IPS-15b (cell line): ENCODE data around the gene UBE4A.

Experiments used
- H3K27me3 ChIP-seq: one replicate; pipeline ENCODE4 v1.6.1; 2013; ENCODE audit warnings: low read length; ENCODE audit not compliant: control insufficient read depth, insufficient read depth
- H3K36me3 ChIP-seq: one replicate; pipeline ENCODE4 v1.6.1; 2013; ENCODE audit warnings: low read length; ENCODE audit not compliant: control insufficient read depth, insufficient read depth
- H3K4me1 ChIP-seq: one replicate; pipeline ENCODE4 v1.6.1; 2013; ENCODE audit warnings: mild to moderate bottlenecking, low read length; ENCODE audit not compliant: control insufficient read depth, insufficient read depth
- H3K4me3 ChIP-seq: one replicate; pipeline ENCODE4 v1.5.1; 2013; ENCODE audit warnings: low read depth, low read length
- H3K9ac ChIP-seq: one replicate; pipeline ENCODE4 v1.6.1; 2013; ENCODE audit warnings: low read depth, mild to moderate bottlenecking, low read length
- H3K9me3 ChIP-seq: one replicate; pipeline ENCODE4 v1.6.1; 2013; ENCODE audit warnings: mild to moderate bottlenecking, low read length; ENCODE audit not compliant: control insufficient read depth, insufficient read depth

Gene UBE4A

DNA sequence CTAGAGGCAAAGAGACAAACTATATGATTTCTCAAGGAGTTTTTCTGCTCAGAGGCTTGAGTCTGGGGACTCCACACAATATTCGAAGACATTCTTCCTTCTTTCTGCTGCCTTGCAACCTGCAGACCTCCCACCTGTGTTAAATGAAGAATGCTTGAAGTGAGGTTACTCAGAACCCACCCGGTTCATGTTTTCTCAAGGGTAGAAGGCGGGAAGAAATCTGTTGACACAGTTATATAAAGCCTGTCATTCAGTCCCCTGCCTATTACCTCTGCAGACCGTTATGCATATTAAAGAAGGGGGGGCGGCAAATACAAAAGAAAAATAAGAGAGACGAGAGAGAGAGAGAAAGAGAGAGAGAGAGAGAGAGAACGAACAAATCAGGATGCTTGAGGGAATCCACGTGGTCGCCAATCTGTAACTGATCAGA, 74.7 kb downstream of the UBE4A start:
- no peaks in the 10 kb centered on the region for H3K9me3 ChIP-seq
- H3K9ac ChIP-seq, result no peak overlapping the region
- H3K4me1 ChIP-seq, result no peaks in the 10 kb centered on the region
- peak overlapping the region; percentile 94 for H3K4me3 ChIP-seq
- no peaks in the 10 kb centered on the region for H3K36me3 ChIP-seq
- peaks cover 4% of the 10 kb centered on the region for H3K27me3 ChIP-seq

- Histone ChIP-seq H3K9me3 (no peaks in the 10 kb centered on the region), H3K36me3 (no peaks in the 10 kb centered on the region), H3K9ac (peak overlapping the region; percentile 19), H3K4me1 (peaks cover 3% of the 10 kb centered on the region), H3K4me3 (peak overlapping the region; percentile 94), H3K27me3 (peaks cover 4% of the 10 kb centered on the region)
These were observed 75.3 kb downstream of the UBE4A start for GRCh38 chr11:118434553-118435289.

GRCh38 chr11:118435290-118435892, 76.0 kb downstream of the UBE4A start:
- peaks cover 4% of the 10 kb centered on the region for H3K27me3 ChIP-seq
- H3K4me3 ChIP-seq, result peak overlapping the region; percentile 94
- peaks cover 9% of the 10 kb centered on the region for H3K4me1 ChIP-seq
- no peaks in the 10 kb centered on the region for H3K36me3 ChIP-seq
- peak overlapping the region; percentile 84 for H3K9ac ChIP-seq
- no peaks in the 10 kb centered on the region for H3K9me3 ChIP-seq

DNA sequence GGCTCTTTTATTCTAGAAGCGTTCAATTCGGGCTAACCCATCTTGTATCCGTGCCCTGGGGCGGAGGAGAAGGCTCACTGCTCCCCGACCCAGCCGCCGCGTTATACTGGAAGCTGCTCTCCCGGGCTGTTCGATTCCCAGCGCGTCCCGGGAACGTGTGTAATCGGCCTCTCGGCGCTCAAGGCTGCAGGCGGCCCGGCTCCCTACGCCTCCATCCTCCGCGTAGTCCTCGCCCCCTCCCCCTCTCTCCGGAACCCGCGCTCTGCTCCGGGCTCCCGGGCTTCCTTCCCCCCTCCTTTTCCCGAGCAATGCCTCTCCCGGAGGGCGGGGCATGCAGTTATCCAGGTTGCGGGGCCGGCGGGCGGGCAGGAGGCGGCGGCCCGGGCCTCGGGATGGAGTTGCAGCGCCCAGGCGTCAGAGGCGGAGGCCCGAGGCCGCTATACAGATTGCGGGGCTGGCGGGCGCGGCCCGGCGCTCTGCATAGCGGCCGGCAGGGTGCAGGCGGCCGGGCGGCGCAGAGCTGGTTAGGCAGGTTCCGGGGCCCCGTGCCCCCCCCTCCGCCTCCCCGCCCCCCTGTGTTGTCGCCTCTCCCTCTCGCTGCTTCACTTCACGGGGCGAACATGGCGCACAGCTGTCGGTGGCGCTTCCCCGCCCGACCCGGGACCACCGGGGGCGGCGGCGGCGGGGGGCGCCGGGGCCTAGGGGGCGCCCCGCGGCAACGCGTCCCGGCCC, 76.7 kb downstream of the UBE4A start, which contains the start of gene KMT2A:
Gene KMT2A, plus strand, starts transcription at position 600 of the 732 bp plus-strand sequence. Its CDS starts 21 bp downstream, at position 621.
- peaks cover 11% of the 10 kb centered on the region for H3K4me1 ChIP-seq
- peaks cover 4% of the 10 kb centered on the region for H3K27me3 ChIP-seq
- no peaks in the 10 kb centered on the region for H3K9me3 ChIP-seq
- peak within 1 kb of the TSS; percentile 84 for H3K9ac ChIP-seq
- peak within 1 kb of the TSS; percentile 94 for H3K4me3 ChIP-seq
- H3K36me3 ChIP-seq, result no peaks in the 10 kb centered on the region

- Histone ChIP-seq H3K4me3 (peak overlapping the region; percentile 89), H3K4me1 (peaks cover 16% of the 10 kb centered on the region), H3K9ac (peak overlapping the region; percentile 57), H3K27me3 (peaks cover 4% of the 10 kb centered on the region), H3K36me3 (no peaks in the 10 kb centered on the region), H3K9me3 (no peaks in the 10 kb centered on the region)
These were observed 77.3 kb downstream of the UBE4A start for GRCh38 chr11:118436639-118437207.

DNA sequence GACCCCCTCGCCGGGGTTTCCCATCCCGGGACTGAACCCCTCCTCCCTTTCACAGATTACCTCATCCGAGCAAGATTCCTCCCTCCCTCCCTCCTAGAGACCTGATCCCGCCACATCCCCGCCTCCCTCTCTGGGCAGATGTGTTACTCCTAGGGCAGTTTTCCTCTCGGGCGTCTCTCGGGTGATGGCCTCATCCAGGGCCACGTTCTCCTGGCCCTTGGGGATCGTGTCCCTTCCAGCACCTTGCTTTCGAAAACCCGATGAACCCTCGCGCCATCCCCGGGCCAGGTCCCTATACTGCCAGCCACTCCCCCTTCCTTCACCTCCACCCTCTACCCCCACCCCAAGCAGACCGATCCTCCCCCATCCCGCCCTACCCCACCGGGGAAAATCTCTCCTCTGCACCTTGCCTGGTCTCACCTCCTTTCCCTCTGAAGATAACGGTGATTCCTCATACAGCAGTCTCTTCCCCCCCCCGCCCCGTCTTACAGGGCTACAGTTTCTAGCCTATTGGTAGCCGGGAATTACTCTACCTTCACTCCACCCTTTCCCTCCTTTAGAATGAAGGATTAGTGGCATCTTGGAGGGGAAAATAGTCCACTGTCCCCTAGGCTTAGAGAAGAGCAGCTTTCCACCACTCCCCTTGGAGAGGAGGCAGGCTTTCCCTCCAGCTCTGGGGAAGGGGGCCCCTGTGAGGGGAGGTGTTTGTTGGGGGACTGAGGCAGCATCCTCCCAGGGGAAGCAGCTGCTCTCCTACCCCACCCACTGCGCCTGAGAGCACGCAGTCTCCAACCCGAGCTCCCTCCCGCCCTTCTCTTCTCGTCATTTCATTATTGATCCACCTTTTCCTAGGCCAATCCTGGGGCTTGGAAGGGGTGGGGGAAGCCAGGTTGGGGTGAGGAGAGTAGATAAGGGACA, 78.1 kb downstream of the UBE4A start:
- peaks cover 23% of the 10 kb centered on the region for H3K4me1 ChIP-seq
- H3K4me3 ChIP-seq, result peak overlapping the region; percentile 89
- H3K9me3 ChIP-seq, result no peaks in the 10 kb centered on the region
- H3K27me3 ChIP-seq, result peaks cover 4% of the 10 kb centered on the region
- H3K9ac ChIP-seq, result peak overlapping the region; percentile 57
- no peaks in the 10 kb centered on the region for H3K36me3 ChIP-seq

DNA sequence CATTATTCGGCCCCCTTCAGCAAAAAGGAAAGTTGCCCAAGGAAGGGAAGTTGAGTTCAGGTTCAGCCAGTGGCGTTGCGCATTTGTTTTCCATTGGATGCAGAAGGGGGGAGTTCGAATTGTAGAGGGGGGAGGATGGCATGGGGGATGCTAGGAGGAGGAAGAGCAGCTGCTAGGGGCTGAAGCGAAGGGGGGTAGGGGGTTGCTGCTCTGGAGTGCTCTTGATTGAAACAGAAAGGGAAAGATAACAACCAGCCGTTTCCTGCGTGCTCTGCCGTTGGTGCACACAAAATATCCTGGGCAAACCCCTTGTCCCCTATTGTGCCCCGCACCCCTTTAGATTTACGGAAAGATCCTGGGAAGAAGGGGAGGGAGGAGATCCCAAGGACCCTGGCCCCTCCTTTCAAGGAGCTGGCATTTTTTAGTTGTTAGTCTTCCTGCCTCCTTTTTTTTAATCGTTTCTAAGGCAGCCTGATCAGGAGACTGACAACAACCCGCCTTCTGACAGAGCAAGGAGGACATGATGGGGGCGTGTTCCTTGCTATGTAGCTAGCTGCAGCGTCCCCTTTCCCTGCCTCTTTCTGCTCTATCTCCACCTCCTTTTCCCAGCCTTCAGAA, 79.0 kb downstream of the UBE4A start:
- peaks cover 30% of the 10 kb centered on the region for H3K4me1 ChIP-seq
- no peak overlapping the region for H3K9ac ChIP-seq

GRCh38 chr11:118439646-118440045, 80.2 kb downstream of the UBE4A start:
- Histone ChIP-seq H3K9me3 (no peaks in the 10 kb centered on the region), H3K4me3 (no peak overlapping the region), H3K9ac (no peak overlapping the region), H3K36me3 (no peaks in the 10 kb centered on the region), H3K4me1 (peaks cover 30% of the 10 kb centered on the region), H3K27me3 (no peaks in the 10 kb centered on the region)

More for the DNA sequence above, 79.0 kb downstream of the UBE4A start:
- no peaks in the 10 kb centered on the region for H3K9me3 ChIP-seq
- no peaks in the 10 kb centered on the region for H3K36me3 ChIP-seq
- peak overlapping the region; percentile 89 for H3K4me3 ChIP-seq
- H3K27me3 ChIP-seq, result peaks cover 4% of the 10 kb centered on the region

DNA sequence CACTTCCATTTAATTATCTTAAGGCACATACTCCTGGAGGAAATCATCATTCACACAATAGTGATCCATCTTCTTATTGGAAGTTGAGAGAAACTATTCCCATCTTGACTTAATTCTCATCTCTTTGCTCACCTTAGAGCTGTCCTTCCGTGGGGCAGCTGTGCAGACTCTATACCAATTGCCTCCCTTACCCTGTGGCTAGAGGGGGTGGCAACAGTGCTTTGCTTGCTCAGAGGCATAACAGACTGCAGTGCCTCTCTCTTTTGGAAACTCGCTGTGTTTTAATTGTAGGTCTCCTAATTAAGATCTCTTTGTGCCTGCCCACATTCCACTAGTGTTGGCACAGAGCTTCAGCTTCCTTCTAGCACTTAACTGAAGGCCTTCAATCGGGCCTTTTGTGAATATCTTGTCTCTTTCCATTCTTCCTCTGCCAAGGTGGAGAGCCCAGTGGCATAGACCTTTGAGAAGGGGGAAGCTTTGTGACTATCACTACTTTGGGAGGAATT, 82.4 kb downstream of the UBE4A start:
- no peaks in the 10 kb centered on the region for H3K27me3 ChIP-seq
- no peak overlapping the region for H3K9ac ChIP-seq
- H3K36me3 ChIP-seq, result no peaks in the 10 kb centered on the region
- no peak overlapping the region for H3K4me3 ChIP-seq
- H3K9me3 ChIP-seq, result no peaks in the 10 kb centered on the region
- peaks cover 30% of the 10 kb centered on the region for H3K4me1 ChIP-seq

GRCh38 chr11:118442301-118442700, 82.9 kb downstream of the UBE4A start:
- Histone ChIP-seq H3K4me3 (no peak overlapping the region), H3K36me3 (no peaks in the 10 kb centered on the region), H3K9me3 (no peaks in the 10 kb centered on the region), H3K4me1 (peaks cover 30% of the 10 kb centered on the region), H3K27me3 (no peaks in the 10 kb centered on the region), H3K9ac (no peak overlapping the region)
